GM21529 (cell line): ENCODE data around the gene ARMCX4.
"Not testable (repeated sequence)": the region's sequence is repeated elsewhere in the genome, so short reads cannot be mapped to it uniquely, and the experiment has no call there.

ENCODE experiments used
- ATAC-seq: cut with Tn5 transposase; IDR thresholded peaks from one replicate; pipeline ENCODE4 v1.9.1; 2021; ENCODE audit not compliant: unreplicated experiment

ARMCX4 gene

DNA sequence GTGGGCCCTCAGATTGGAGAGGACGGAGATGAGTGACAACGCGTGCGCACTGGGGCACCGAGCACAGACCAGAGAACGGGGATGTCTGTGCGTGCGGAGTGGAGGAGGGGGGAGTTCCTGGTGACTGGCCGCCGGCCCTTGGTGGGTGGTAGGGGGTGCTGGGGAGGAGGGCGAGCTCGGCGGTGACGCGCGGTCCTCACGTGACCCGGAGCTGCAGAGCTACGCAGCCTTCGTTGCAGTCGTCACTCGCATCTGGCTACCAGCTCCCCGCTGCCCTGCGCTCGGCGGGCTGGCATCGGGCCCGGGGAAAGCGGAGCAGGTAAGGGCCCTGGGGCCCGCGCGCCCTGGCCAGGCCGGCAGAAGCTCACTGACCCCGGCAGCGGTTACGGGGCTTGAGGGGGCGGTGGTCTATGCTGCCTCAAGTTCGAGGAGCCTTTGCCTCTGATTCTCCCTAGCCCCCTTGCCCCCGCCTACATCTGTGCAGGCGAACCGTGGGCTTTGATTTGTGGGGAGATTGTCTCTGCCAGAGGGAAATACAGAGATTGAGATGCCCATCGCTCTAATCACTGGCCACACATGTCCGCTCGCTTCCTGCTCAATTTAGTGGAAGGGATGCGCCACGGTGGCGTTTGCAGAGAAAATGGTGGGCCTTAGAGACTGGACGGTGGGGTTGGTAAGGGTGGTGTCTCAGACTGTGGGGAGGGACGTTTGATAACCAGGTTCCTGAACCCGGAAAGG is at the start of gene ARMCX4:
ARMCX4 (plus strand) TSS at position 245 of the 738 bp plus-strand sequence. CDS start 3,134 bp downstream, outside the sequence.
- no peak for ATAC-seq

DNA sequence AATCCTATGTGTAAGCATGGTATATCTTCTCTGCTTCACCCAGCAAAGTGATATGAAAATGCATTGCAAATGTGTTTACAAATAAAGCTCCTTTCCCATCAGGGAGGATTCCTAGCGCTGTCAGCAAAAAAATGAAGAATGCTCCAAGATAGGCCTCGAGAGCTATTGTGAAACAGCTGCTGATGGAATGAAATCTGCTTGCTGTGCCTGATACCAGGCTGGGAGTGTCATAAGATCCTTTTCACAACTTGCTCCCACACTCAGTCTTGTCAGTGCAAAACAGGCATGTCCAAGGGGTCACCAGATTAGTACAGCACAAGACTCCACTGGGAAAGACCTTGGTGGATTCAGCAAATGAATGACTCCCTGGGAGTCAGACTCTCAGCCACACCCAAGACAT is 43.2 kb upstream of the ARMCX4 start:
- ATAC-seq, result no peak

DNA sequence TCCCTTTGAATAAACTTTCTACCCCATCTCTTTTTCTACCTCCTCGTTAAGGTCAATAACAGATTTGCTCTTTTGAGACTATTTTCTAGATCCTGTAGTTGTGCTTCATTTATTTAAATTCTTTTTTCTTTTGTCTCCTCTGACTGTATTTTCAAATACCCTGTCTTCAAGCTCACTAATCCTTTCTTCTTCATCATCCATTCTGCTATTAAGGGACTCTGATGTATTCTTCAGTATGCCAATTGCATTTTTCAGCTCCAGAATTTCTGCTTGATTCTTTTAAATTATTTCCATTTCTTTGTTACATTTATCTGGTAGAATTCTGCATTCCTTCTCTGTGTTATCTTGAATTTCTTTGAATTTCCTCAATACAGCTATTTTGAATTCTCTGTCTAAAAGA is 36.0 kb upstream of the ARMCX4 start:
- ATAC-seq, result no peak

DNA sequence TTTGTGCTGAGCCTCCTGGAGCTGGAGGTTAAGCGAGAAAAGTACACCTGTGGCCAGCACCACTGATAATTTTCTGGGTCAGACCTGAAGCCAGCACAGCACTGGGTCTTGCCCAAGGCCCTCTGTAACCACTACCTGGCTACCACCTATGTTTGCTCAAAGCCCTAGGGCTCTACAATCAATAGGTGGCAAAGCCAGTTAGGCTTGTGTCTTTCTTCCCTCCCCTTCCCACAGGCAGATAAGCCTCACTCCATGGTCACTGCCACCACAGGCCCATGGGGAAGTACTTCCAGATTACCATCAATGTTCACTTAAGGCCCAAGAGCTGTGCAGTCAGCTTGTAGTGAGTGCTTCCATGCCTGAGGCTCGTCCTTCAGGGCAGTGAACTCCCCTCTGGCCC is 35.2 kb upstream of the ARMCX4 start:
- ATAC-seq, result no peak

DNA sequence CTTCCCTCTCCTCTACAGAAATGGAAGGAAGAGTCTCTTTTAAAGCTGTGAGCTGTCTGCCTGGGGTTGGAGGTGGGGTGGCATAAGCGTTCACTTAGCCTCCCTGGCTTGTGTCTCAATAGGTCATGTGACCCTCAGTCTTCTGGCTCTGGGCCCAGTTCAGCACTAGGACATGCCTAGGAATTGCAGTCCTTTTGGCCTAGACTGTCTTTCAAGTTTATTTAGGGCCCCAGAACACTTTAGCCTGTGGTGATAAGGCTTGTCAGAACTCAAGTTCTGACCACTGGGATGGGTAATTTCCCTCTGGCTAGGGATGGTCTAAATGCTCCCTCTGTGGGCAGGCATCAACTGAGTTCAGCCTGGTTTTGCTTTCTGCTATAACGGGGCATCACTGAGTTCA is 34.3 kb upstream of the ARMCX4 start:
- no peak for ATAC-seq

DNA sequence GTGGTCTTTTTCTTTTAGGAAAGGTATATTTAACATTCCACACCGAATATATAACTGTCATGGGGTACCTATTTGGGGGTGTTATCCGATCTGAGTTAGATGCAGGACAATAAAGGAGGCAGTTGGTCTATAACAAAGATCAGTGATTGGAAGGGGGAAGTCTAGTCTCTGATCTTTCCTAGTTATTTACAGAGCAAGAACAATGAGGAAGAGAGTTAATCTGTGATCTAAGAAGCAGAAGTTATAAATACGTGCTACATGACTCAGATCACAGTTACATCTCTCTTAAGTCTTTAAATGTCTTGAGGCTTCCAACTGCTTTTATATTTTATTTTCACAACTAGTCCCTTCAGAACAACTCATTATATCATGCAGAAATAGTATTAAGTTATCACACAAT is 33.2 kb upstream of the ARMCX4 start:
- no peak for ATAC-seq

DNA sequence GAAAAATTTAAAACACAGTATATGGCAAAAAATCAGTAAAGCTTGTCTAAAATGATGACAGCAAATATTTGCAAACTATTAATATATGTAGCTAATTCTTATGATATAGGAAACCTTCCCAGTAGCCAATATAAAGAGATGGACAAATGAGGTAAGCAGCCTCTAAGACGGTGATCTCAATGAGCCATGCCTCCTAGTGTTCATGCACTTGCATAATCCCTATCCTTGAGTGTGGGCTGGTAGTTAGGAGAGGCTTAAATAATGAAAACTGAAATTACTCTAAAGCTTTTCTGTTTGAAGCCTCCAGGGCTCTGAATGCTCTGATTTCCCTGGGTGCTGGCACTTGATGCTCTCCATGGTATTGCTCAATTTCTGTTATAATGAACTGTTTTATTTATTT is 24.6 kb upstream of the ARMCX4 start:
- no peak for ATAC-seq

DNA sequence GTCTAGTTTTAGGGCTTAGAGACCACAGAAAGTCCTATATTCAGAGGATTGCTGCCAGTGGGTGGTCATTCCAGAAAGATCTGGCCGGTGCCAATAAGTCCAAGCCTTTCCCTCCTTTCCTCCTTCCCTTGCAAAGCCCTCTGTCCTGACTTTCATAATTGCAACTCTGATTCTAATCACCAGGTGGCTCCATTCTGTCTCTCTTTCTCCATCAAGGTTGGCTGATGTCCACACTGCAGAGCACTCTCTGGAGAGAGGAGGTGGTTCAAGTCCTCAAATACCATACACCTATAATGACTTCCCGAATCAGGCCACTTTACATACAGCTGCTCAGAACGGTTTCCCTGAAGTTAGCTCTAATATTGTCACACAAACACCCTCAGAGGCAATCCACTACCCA is 22.4 kb upstream of the ARMCX4 start:
- ATAC-seq, result peak; percentile 65

DNA sequence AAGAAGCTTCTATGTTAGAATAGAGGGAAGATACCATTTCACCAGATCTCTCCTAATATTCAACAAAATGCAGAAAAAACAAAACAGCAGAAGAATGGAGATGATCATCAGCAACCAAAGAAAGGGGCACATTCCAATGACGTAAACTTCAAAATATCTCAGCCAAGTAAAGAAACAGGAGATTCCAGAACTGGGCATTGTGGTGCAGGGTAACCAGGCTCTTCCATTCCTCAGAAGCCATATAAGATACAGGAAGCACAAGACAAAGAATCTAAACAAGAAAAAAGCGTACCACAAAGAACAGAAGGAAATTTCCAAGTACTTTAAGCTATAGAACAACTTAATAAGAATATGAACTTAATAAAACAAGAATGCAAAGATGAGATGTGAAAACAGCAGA is 6.9 kb upstream of the ARMCX4 start:
- no peak for ATAC-seq

DNA sequence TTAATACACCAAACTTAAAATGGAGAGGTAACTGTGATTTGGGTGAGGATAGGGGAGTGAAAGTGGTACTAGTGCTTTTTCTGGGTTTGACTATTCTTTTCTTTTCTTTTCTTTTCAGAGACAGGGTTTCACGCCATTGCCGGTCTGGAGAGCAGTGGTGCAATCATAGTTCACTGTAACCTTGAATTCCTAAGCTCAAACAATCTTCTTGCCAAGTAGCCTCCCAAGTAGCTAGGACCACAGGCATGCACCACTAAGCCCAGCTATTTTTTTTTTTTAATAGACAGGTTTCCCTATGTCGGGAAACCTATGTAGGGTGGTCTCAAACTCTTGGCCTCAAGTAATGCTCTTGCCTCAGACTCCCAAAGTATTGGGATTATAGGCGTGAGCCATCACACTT is 3.0 kb upstream of the ARMCX4 start:
- ATAC-seq, result no peak

DNA sequence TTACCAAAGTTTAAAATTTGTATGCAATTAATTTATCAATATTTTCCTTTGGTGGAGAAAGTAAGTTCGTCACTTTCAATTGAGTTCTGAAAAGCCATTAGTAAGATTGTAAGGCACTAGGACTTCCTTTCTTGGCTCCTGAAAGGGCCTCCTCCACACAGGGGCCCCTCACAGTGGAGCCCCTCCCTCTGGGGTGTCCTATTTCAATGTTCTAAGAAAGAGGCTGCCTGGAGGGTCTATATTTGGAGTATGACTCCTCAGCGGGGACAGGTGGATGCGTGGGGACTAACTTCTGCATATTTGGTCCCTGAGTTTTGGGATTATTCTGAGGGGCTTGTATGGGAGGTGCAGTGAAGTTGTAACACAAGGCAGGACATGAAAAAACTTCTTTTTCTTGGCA is 1.6 kb upstream of the ARMCX4 start:
- ATAC-seq, result no peak

DNA sequence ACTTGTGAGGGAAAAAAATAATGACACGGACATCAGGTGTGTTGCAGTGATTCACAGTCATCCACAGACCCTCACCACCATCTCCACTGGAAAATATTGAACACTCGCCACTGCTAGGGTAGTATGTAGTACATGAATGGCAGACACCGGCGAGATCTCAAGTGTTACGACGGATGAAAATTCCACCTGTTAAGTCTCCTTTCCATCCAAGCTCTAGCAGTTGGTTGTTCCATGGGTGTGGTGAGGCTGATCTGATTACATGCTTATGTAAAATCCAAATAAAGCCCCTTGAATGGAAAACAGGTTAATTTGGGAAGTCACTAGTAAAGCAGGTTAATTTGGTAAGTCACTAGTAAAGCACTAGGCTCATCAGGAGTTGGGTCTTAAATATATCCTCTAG is 1.1 kb upstream of the ARMCX4 start:
- no peak for ATAC-seq

DNA sequence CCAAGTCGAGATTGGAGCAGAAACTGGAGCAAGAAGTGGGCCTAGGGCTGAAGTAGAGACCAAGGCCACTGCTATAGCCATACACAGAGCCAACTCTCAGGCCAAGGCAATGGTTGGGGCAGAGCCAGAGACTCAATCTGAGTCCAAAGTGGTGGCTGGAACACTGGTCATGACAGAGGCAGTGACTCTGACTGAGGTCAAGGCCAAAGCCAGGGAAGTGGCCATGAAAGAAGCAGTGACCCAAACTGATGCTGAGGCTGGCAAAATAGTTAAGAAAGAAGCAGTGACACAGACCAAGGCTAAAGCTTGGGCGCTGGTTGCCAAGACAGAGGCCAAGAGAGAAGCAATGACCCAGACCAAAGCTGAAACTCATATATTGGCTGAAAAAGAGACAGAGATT is 3.5 kb downstream of the ARMCX4 start:
- ATAC-seq, result no peak

DNA sequence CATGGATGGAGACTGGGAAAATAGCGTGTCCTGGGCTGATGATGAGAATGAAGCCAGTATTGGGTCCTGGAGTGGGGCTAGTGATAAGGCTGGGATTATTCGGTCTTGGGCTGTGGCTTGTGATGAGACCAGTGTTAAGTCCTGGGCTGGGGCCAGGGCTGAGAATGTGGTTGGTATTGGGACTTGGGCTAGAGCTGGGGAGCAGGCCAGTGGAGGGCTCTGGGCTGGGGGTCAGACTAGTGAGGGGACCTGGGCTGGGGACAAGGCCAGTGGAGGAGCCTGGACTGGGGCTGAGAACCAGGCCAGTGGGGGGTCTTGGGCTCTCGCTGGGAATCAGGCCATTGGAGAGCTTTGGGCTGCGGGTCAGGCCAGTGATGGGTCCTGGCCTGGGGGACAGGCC is 6.7 kb downstream of the ARMCX4 start:
- ATAC-seq, result no peak

DNA sequence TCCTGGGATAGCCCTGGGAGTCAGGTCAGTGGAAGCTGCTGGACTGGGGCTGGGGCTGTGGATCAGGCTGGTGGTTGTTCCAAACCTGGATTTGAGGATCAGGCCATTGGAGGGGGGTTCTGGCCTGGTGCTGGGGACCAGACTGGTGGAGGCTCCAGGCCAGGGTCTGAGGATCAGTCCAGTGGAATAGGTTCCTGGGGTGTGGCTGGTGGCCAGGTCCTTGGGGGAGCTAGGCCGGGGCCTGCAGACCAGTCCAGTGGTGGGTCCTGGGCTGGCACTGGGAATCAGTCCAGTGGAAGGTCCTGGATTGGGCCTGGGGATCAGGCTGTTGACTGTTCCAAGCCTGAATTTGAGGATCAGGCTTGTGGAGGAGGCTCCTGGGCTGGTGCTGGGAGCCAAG is 8.0 kb downstream of the ARMCX4 start:
- ATAC-seq, result no peak

DNA sequence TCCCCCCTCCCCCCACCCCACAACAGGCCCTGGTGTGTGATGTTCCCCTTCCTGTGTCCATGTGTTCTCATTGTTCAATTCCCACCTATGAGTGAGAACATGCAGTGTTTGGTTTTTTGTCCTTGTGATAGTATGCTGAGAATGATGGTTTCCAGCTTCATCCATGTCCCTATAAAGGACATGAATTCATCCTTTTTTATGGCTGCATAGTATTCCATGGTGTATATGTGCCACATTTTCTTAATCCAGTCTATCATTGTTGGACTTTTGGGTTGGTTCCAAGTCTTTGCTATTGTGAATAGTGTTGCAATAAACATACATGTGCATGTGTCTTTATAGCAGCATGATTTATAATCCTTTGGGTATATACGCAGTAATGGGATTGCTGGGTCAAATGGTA is 17.7 kb downstream of the ARMCX4 start:
- ATAC-seq, result not testable (repeated sequence)

DNA sequence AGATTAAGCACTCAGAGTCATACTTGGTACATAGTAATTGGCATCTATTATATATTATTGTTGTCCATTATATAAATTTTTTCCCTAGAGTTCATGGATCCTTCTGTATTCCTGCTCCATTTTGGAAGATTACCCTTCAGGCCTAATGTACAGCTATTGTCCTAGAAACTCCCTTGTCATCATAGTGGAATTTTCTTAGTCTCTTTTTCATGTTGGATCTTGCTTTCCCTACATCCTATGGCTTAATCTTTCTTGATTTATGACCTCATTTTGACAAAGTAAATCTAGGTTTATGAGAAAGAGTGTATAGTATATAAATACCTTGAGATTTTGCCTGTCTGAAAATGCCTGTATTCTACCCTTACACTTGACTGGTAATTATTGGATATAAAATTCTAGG is 22.1 kb downstream of the ARMCX4 start:
- no peak for ATAC-seq

DNA sequence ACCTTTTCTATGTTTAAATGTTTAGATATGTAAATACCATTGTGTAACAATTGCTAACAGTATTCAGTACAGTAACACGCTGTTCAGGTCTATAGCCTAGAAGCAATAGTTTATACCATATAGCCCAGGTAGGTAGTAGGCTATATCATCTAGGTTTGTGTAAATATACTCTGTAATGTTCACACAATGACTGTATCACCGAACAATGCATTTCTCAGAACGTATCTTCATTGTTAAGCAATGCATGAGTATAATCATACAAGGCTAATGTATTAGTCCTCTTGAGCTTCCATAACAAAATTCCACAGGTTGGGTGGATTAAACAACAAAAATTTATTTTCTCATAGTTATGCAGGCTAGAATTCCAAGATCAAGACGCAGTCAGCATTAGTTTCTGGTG is 22.7 kb downstream of the ARMCX4 start:
- ATAC-seq, result no peak

DNA sequence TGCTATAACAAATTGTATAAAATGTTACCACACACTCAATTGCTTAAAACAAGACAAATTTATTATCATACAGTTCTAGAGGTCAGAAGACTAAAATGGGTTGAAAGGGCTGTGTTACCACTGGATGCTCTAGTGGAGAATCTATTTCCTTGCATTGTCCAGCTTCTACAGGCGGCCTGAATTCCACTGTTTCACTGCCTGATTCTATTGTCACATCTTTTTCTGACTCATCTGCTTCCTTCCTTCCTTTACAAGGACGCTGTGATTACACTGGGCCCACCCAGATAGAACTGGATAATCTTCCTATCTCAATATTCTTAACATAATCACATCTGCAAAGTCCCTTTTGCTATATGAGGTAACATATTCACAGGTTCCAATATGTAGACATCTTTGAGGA is 45.7 kb downstream of the ARMCX4 start:
- no peak for ATAC-seq
